LoVo (cell line): ENCODE results near the gene HOMER2.

ENCODE experiments used
- DNase-seq: peaks from one replicate; pipeline ENCODE4 v3.0.0-alpha.2; 2016; ENCODE audit warnings: low spot score

The HOMER2 gene

GRCh38 chr15:82930461-82930860 is 22.1 kb downstream of the HOMER2 start:
- DNase-seq = no peak

DNA sequence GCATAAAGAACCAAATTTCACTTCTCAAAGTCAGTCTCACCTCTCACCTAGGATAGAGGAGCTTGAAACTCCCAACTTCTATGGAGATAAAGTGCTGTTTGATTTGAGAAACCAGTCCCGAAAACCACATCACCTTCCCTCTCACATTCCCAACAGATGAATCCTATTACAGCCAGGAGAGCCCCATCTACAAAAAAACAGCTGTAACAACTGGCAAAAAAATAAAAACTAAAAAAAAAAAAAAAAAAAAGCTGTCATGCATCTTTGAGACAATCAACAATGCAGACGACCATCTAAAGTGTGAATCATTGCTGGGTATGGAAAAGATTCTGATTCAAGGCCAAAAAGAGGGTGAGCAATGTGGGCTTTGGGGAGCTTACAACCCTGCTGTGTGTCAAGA is 23.8 kb downstream of the HOMER2 start:
- no peak for DNase-seq

- no peak for DNase-seq
These were observed 28.8 kb downstream of the HOMER2 start for GRCh38 chr15:82923744-82924143.

GRCh38 chr15:82922737-82923136 is 29.8 kb downstream of the HOMER2 start:
- no peak for DNase-seq

DNA sequence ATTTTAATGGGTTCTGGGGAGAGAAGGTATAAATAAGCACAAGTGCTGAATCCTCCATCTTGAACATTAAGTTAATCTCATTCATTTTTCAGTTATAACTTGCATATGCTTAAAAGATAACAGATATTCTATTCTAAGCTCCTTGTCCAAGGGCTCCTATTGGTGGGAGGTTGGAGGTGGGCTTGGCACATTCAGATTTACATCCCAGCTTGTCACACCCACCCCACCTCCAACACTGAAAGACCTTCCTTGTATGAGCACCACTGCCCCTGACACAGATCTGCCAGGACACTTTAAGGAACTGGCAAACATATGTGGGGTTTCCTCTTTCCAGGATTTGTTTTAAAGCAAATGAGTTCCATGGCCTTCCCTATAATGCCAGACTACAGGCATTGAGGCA is 30.6 kb downstream of the HOMER2 start:
- no peak for DNase-seq

DNA sequence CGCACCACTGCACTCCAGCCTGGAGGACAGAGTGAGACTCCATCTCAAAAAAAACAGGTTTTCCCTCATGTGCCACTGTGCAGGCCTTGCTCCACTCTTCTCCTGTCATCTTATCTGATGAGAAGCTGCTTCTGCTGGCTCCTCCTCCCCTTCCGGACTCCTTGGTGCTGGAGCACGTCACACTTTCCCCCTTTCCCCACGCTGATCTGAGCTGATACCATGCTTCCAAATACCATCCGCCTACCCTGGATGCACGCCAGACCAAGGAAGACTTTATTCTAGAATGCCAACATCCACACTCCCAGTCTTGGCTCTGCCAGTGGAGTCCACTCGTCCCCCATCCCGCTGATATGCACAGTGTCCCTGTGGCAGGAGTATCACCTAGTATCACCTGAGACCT is 31.3 kb downstream of the HOMER2 start:
- DNase-seq = no peak

DNA sequence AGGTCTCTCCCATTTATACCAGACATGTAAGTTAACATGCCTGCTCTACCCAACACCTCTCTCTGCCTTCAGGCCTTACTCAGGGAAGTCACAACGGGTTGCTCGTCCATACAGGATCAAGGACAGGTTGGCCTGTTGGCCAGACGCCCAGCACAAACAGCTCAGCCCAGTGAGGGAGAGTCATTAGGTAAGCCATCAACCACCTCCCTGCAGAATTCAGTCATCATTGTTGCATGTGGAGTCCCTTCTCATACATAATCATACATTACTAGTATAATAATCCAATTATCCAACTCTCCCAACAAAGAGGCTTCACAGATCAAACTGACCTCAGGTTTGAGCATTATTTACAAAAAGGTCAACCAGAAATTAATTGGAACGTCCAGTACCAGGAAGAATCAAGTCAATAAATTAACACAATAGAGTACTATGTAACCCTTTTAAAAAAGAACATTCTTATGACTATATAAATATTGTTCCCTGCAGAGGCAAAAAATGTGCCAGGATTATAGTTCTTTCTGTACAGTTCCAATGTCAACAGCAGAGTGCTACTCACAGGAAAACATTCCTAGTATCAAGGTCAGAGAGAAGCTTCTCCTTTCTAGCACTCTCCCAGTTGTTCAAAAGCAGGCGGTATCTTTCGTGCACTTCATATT is 33.2 kb downstream of the HOMER2 start:
- DNase-seq = no peak

DNA sequence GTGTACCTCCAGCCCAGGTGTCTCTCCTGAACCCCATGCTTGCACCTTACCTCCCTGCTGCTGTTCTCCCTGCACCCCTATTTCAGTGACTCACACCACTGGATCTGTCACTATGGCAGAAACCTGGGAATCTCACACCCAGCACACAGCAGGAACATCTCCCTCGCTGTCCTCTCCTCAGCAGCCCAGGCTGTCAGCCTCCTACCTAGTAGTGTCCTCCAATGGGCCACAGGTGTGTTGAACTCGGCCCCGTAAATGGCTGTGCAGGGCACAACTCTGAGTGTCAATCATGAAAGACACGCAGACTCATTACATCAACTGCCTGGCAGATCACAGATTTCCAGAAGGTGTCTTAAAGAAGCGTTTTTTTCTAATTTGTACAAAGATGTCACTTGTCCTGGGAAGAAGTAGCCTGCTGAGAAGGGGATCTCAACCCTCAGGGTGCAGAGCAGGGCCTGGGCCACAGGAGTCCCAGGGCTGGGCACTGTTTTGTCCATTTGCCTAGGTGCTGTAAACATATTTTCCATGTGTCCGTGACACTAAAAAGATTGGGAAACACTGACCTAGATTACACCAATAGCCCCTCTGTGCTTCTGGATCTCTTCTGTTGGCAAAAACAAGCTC is 33.8 kb downstream of the HOMER2 start:
- DNase-seq = no peak

- DNase-seq = no peak
These were observed 34.4 kb downstream of the HOMER2 start for GRCh38 chr15:82918162-82918561.

- DNase-seq = no peak
These were observed 35.3 kb downstream of the HOMER2 start for GRCh38 chr15:82917249-82917648.

GRCh38 chr15:82916161-82916952 is 36.2 kb downstream of the HOMER2 start:
- DNase-seq = no peak

- DNase-seq = no peak
These were observed 38.1 kb downstream of the HOMER2 start for GRCh38 chr15:82914396-82914795.

- no peak for DNase-seq
These were observed 41.1 kb downstream of the HOMER2 start for GRCh38 chr15:82911458-82911857.

DNA sequence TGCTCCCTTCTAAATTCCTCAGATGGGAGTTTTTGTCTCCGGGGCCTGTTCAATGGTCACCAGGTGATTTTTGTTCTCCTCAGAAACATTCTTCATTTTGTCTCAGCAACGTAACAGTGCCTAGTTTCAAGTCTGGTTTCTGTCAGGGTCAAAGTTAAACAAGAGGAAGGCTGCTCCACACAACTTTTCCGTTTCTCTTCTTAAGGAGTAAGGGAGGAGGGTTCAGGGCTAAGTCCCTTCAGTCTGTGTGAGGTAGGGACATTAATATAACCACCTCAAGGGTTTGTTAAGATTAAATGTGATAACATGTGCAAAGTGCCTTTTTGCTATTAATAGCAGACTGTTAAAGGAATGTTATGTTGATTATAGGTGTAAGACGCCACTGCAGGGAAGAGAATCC is 41.8 kb downstream of the HOMER2 start:
- DNase-seq = no peak

- no peak for DNase-seq
These were observed 43.3 kb downstream of the HOMER2 start for GRCh38 chr15:82909080-82909815.

- no peak for DNase-seq
These were observed 45.2 kb downstream of the HOMER2 start for GRCh38 chr15:82907350-82907749.

DNA sequence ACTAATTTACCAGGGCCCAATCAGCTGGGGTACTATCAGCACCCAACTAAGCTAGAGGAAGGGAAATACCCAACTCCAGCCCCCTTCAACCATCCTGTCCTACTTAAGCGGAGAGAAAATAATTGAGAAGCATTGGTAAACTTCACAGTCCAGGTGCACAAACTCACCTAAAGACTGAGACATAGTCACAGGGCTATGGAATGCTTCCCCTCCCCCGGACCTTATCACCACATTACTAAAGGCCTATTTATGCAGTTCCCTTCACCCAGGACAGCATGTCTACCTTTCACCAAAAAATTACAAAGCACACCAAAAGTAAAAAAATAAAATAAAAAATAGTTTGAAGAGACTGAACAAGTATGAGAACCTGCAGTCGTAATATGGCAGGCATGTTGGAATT is 47.9 kb downstream of the HOMER2 start:
- no peak for DNase-seq

GRCh38 chr15:82903511-82903910 is 49.0 kb downstream of the HOMER2 start:
- DNase-seq = no peak

DNA sequence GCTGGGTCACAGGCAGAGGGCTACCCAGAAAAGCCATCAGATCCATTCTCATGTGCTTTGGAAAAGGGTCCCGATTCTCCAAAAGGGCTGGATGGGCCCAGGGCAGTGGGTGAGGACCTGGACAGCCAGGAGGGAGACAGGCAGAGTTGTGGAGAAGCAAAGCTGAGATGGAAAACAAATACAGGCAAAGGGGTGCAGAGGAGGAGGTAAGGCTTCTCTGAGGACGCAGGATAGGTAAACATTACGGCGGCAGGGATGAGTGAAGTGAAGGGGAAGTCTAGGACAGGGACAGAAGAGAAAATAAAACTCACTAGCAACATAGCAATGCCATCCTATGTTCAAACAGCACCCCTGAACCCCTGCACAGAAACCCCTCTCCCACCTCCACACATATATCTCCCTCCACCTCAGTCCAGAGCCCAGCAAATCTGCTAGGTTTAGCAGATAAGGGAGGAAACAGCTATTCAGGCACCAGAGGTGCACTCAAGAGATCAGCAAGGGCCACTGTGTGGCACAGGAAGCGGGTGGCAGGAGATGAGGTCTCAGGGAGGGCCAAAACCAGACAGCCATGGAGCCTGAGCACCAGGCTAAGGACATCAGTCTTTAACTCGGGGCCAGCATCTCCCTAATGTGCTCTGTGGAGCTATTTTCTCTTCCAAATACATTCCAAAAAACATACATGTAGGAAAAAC is 51.3 kb downstream of the HOMER2 start:
- DNase-seq = no peak

- no peak for DNase-seq
These were observed 51.9 kb downstream of the HOMER2 start for GRCh38 chr15:82900511-82901060.

- DNase-seq = no peak
These were observed 53.6 kb downstream of the HOMER2 start for GRCh38 chr15:82898961-82899360.

GRCh38 chr15:82895983-82896382 is 56.5 kb downstream of the HOMER2 start:
- no peak for DNase-seq
